Stimulated activated naive CD8-positive, alpha-beta T cell treated with anti-CD3 and anti-CD28 coated beads, Interleukin-15, amount 100 ng/mL, for 72 hours (primary cell): ENCODE results near the gene NBPF9.
"Not testable (repeated sequence)": the region's sequence is repeated elsewhere in the genome, so short reads cannot be mapped to it uniquely, and the experiment has no call there.

ENCODE experiments used
- ATAC-seq: fragments of 150-1000 bp; cut with Tn5 transposase; 2 replicates; pipeline ENCODE4 v1.10.0; 2021; ENCODE audit warnings: mild to moderate bottlenecking, moderate library complexity
- DNase-seq, 2 donors: peaks; one replicate each; pipeline ENCODE4 v3.0.0; 2021 to 2022
- H3K27ac Mint-ChIP-seq, 2 donors: one replicate each; pipeline ENCODE4 v1.8.0; 2022; ENCODE audit warnings: mild to moderate bottlenecking in 2 of 2, mixed read lengths in 2 of 2, moderate library complexity in 2 of 2
- H3K27me3 Mint-ChIP-seq: one replicate; pipeline ENCODE4 v1.8.0; 2022; ENCODE audit warnings: mixed read lengths
- H3K4me1 Mint-ChIP-seq: one replicate; pipeline ENCODE4 v1.8.0; 2022; ENCODE audit warnings: mild to moderate bottlenecking, mixed read lengths
- H3K4me3 Mint-ChIP-seq, 2 donors: one replicate each; pipeline ENCODE4 v1.8.0; 2022; ENCODE audit warnings: mild to moderate bottlenecking in 2 of 2, mixed read lengths in 2 of 2, moderate library complexity in 1 of 2
- H3K9me3 Mint-ChIP-seq, 2 donors: one replicate each; pipeline ENCODE4 v1.8.0; 2022; ENCODE audit warnings: mixed read lengths in 2 of 2

NBPF9 gene

GRCh38 chr1:149033916-149034315 lies 69.4 kb downstream of the NBPF9 start:
- H3K9me3 Mint-ChIP-seq, DNase-seq, H3K4me1 Mint-ChIP-seq, H3K4me3 Mint-ChIP-seq, ATAC-seq, H3K27me3 Mint-ChIP-seq, H3K27ac Mint-ChIP-seq: not testable (repeated sequence)

- not testable (repeated sequence) for ATAC-seq, H3K9me3 Mint-ChIP-seq, H3K27ac Mint-ChIP-seq, H3K4me1 Mint-ChIP-seq, H3K27me3 Mint-ChIP-seq, DNase-seq, H3K4me3 Mint-ChIP-seq
These were observed 79.0 kb downstream of the NBPF9 start for GRCh38 chr1:149024327-149024726.

GRCh38 chr1:149018577-149018976 lies 84.8 kb downstream of the NBPF9 start:
- H3K4me3 Mint-ChIP-seq, DNase-seq, H3K4me1 Mint-ChIP-seq, H3K9me3 Mint-ChIP-seq, H3K27ac Mint-ChIP-seq, H3K27me3 Mint-ChIP-seq: not testable (repeated sequence)
- peak; percentile 37 for ATAC-seq

GRCh38 chr1:149016626-149017025 lies 86.7 kb downstream of the NBPF9 start:
- not testable (repeated sequence) for DNase-seq, H3K9me3 Mint-ChIP-seq, ATAC-seq, H3K27me3 Mint-ChIP-seq, H3K4me1 Mint-ChIP-seq, H3K4me3 Mint-ChIP-seq, H3K27ac Mint-ChIP-seq

GRCh38 chr1:149015522-149015921 lies 87.8 kb downstream of the NBPF9 start:
- H3K27ac Mint-ChIP-seq, H3K9me3 Mint-ChIP-seq, H3K4me1 Mint-ChIP-seq, H3K27me3 Mint-ChIP-seq, ATAC-seq, DNase-seq, H3K4me3 Mint-ChIP-seq: not testable (repeated sequence)

- not testable (repeated sequence) for DNase-seq, H3K27me3 Mint-ChIP-seq, H3K4me1 Mint-ChIP-seq, H3K27ac Mint-ChIP-seq, ATAC-seq, H3K4me3 Mint-ChIP-seq, H3K9me3 Mint-ChIP-seq
These were observed 89.8 kb downstream of the NBPF9 start for GRCh38 chr1:149013513-149013912.

- not testable (repeated sequence) for H3K27me3 Mint-ChIP-seq, H3K4me3 Mint-ChIP-seq, H3K9me3 Mint-ChIP-seq, ATAC-seq, H3K4me1 Mint-ChIP-seq, DNase-seq, H3K27ac Mint-ChIP-seq
These were observed 90.8 kb downstream of the NBPF9 start for GRCh38 chr1:149012599-149012998.

GRCh38 chr1:149009761-149010160 lies 93.6 kb downstream of the NBPF9 start:
- H3K9me3 Mint-ChIP-seq, H3K4me1 Mint-ChIP-seq, ATAC-seq, H3K27ac Mint-ChIP-seq, H3K4me3 Mint-ChIP-seq, DNase-seq, H3K27me3 Mint-ChIP-seq: not testable (repeated sequence)

- not testable (repeated sequence) for H3K27me3 Mint-ChIP-seq, H3K4me3 Mint-ChIP-seq, H3K27ac Mint-ChIP-seq, DNase-seq, H3K9me3 Mint-ChIP-seq, H3K4me1 Mint-ChIP-seq, ATAC-seq
These were observed 94.6 kb downstream of the NBPF9 start for GRCh38 chr1:149008769-149009168.

GRCh38 chr1:149008326-149008725 lies 95.0 kb downstream of the NBPF9 start:
- not testable (repeated sequence) for H3K4me3 Mint-ChIP-seq, ATAC-seq, H3K4me1 Mint-ChIP-seq, H3K27me3 Mint-ChIP-seq, DNase-seq, H3K27ac Mint-ChIP-seq, H3K9me3 Mint-ChIP-seq
